AG08395 (cell line): ENCODE results near the gene GID8.
"Not testable (repeated sequence)": the region's sequence is repeated elsewhere in the genome, so short reads cannot be mapped to it uniquely, and the experiment has no call there.

Experiments
- DNase-seq: peaks from one replicate; pipeline ENCODE4 v3.0.0; 2012; ENCODE audit warnings: mixed read lengths, low spot score

Gene GID8

DNA sequence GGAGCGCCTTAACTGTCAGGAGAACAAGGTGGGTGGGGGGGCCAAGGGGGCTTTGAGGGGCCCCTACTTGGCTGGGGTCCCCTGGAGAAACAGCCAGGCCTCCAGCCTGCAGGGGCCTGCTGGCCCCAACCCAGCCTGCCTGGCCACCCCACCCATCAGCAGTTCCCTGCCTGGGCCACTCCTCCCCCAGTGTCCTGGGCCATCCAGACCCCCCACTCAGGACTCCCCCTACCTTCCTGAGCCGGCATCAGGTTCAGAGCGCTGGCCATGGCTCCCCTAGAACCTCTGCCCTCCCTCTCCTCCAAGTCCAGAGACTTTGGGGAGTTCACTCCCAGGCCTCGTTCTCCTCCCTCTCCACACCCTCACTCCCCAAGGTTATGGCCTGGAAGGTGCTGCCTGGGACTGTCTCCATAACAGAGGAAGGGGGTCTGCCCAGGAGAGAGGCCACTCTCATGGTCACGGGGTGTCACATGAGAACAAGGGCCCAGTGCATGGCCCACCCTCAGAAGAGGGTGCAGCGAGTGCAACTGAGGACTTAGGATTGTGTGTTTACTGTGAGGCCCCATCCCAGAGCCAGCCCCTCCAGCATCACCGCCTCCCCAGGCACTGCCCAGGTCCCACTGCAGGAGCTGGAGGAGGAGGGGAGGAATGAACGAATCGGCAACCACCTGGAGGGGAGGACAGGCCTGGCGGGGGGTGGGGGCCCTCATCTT lies 20.6 kb downstream of the GID8 start:
- DNase-seq, result no peak

- no peak for DNase-seq
Observed at GRCh38 chr20:62959101-62959971, 21.4 kb downstream of the GID8 start.

DNA sequence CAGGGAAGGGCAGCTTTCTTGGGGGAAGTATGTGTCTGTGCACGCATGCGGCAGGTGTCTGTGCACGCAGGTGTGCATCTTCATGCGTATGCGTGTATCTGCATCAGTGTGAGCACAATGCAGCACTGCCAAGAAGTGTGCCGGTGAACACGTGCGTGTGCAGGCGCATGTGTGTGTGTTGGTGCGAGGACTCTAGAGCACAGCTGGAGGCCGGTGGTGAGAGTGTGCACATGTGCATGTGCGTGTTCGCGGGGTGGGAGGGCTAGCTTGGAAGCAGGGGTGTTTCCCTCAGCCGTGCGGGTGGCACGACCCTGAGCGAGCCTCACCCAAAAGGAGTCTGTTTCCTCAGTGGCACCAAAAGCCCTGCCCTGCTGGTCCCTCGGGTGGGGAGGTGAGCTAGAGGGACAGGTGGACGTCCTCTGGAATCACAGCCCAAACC lies 22.1 kb downstream of the GID8 start:
- no peak for DNase-seq

DNA sequence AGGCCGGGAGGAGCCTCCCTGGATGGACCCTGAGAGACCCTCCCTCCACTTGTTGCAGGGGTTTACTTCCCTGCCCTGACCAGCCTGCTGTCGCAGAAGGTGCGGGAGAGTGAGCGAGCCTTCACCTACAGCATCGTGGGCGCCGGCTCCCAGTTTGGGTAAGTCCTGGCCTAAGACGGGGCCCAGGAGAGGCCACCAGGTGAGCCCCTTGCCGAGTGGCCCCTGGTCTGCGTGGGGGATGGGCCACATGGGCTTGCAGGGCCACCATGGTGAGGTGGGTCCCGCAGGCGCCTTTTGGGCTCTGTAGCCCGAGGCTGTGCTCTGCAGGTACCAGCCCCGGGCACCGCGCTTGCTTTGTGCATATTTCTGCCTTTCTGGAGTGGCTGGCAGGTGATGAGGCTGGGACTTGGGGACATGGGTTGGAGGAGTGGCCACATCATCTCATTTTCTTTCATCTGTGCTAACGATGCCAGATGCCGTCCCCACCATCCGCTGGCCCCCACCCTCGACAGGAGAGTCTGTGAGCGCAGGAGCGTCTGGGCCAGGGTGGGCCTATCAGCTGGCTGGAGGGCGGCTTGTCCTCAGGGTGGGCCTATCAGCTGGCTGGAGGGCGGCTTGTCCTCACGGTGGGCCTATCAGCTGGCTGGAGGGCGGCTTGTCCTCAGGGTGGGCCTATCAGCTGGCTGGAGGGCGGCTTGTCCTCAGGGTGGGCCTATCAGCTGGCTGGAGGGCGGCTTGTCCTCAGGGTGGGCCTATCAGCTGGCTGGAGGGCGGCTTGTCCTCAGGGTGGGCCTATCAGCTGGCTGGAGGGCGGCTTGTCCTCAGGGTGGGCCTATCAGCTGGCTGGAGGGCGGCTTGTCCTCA lies 22.7 kb downstream of the GID8 start:
- not testable (repeated sequence) for DNase-seq

- no peak for DNase-seq
Observed at GRCh38 chr20:62961310-62961783, 23.4 kb downstream of the GID8 start.

- DNase-seq, result no peak
Observed at GRCh38 chr20:62961799-62962198, 23.9 kb downstream of the GID8 start.

- DNase-seq, result no peak
Observed at GRCh38 chr20:62962221-62962879, 24.4 kb downstream of the GID8 start.

GRCh38 chr20:62962891-62963613 lies 25.1 kb downstream of the GID8 start:
- no peak for DNase-seq

DNA sequence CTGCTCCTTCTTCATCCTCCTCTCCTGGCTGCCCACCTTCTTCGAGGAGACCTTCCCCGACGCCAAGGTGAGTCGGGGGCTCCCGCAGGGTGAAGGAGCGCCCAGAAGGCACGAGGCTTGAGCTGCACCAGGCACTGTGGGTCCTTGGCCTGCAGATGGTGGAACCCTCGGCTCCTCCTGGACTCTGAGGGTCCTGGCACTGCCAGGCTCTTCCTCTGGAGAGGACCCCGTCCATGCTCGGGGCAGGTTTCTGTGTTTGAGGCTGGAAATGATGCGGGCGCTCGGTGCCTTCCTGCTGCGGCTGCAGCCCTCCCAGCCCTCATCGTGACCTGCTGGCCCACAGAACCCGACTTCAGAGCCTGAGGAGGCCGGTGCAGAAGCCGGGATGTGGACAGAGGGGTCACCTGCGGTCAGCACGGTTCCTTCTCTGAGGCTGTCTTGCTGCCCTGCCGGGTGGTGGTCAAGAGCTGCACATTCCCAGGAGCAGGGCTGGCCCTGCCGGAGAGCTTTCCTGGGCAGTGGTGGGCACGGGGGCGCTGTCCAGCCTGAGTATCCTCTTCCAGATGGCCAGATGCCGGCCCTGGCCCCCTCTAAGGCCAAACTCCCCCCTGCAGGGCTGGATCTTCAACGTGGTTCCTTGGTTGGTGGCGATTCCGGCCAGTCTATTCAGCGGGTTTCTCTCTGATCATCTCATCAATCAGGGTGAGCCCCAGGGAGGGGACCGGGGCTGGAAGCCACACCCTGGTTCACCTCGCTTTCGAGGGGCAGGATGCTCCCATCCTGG lies 25.9 kb downstream of the GID8 start:
- DNase-seq, result no peak

GRCh38 chr20:62964700-62965099 lies 26.8 kb downstream of the GID8 start:
- no peak for DNase-seq

DNA sequence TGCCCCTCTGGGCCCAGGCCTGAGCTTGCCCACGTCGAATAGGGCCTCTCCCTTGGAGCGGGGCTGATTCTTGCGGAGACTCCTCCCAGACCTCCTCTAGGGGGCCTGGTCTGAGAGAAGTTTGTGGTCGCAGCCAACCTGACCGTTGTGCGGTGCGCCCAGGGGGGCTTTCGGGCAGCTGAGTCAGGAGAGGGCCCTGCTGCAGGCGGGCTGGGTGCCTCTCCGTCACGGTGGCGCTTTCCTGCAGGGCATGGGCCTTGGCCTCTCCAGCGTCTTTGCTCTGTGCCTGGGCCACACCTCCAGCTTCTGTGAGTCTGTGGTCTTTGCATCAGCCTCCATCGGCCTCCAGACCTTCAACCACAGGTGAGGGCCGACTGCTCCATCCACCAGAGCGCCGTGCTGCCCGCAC lies 27.4 kb downstream of the GID8 start:
- no peak for DNase-seq

GRCh38 chr20:62966212-62967148 lies 28.5 kb downstream of the GID8 start:
- DNase-seq, result no peak

DNA sequence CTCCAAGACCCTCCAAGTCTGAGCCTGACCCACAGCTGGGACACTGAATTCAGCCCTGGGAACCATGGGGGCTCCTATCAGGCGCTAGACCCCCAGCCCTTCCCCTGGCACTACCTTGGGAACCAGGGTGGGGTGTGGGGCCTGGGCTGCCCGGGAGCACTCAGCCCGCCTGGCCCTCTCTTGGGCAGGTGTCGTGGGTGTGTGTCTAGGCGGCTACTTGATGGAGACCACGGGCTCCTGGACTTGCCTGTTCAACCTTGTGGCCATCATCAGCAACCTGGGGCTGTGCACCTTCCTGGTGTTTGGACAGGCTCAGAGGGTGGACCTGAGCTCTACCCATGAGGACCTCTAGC lies 29.2 kb downstream of the GID8 start:
- DNase-seq, result no peak

- no peak for DNase-seq
Observed at GRCh38 chr20:62967628-62968351, 29.8 kb downstream of the GID8 start.

GRCh38 chr20:62968378-62969178 lies 30.6 kb downstream of the GID8 start:
- no peak for DNase-seq

DNA sequence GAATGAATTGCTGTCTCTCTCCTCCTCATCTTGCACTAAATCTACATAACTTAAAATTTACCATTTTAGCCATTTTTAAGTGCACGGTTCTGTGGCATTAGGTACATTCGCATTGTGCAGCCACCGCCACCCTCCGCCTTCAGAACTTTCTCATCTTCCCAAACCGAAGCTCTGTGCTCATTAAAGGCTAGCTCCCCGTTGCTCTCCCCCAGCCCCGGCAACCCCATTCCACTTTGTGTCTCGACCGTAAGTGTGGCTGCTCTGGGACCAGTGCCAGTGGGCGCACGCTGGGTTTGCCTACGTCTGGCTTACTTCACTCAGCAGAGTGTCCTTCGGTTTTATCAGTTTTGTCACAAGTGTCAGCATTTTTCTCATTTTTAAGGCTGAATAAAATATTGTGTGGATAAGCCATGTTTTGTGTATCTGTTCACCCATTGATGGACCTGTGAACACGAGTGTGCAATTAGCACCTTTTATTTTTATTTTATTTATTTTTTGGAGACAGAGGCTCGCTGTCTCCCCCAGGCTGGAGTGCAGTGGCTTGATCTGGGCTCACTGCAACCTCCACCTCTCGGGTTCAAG lies 31.3 kb downstream of the GID8 start:
- DNase-seq, result no peak

- no peak for DNase-seq
Observed at GRCh38 chr20:62969939-62970306, 32.0 kb downstream of the GID8 start.
